Measurements from ENCODE around the gene MAPRE2.

DNA sequence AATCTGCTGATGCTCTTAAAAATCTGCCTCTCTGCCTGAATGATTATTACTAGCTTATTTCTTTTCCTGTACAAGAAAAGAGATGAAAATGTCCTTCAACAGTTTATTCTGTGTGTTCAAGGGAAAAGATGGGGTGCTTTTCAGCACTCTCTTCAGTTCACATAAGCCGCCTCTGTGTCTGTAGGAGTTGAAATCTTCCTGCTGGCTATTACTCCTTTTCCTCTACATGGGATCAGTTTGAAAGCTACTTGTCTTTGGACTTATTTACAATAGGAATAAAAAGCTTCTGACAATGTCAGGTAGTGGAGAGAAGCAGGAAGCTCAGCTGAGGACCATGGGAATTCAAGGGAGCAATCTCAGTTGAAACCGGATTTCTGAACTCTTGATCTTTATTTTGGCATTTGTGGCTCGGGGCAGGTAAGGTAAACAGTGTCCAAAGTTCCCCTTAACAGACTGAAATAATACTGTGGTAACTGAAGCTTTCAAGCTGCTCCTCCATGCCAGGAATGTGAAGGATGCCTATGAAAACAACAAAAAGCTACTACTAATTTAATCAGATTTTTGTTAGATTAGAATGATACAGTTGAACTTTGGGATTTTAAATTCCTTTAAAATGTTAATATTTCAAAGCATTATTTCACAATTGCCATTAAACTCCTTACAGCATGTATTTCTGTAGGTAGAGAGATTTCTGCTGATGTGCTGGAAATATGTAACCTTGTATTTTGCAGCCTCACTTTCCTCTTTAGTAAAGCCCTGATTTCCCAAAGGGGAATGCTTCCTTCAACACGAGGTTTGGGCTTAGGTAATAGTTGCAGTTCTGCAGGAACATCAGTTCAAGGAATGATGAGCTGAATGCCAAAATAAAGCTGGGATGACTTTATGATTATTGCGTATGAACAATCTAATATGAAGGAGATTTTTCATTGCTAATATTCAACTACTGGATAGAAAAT is 43.6 kb downstream of the MAPRE2 start:
- TF ChIP-seq, protein P1, sequence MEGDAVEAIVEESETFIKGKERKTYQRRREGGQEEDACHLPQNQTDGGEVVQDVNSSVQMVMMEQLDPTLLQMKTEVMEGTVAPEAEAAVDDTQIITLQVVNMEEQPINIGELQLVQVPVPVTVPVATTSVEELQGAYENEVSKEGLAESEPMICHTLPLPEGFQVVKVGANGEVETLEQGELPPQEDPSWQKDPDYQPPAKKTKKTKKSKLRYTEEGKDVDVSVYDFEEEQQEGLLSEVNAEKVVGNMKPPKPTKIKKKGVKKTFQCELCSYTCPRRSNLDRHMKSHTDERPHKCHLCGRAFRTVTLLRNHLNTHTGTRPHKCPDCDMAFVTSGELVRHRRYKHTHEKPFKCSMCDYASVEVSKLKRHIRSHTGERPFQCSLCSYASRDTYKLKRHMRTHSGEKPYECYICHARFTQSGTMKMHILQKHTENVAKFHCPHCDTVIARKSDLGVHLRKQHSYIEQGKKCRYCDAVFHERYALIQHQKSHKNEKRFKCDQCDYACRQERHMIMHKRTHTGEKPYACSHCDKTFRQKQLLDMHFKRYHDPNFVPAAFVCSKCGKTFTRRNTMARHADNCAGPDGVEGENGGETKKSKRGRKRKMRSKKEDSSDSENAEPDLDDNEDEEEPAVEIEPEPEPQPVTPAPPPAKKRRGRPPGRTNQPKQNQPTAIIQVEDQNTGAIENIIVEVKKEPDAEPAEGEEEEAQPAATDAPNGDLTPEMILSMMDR (IDR thresholded peaks at IDR 0.05): no peak
- TF ChIP-seq POLR2A (IDR thresholded peaks at IDR 0.05): no peak
